DMS79 treated with DMSO at 0.1 percent for 48 hours (cell line): Measurements from ENCODE around the gene ZNF320.
A peak's percentile ranks its signal among the peaks of the same experiment; 100 is the strongest.
"Not testable (repeated sequence)": the region's sequence is repeated elsewhere in the genome, so short reads cannot be mapped to it uniquely, and the experiment has no call there.

ENCODE experiments used
- DNase-seq: peaks from one replicate; lab custom pipeline; 2025; lab: John Stamatoyannopoulos, UW

ZNF320 gene

DNA sequence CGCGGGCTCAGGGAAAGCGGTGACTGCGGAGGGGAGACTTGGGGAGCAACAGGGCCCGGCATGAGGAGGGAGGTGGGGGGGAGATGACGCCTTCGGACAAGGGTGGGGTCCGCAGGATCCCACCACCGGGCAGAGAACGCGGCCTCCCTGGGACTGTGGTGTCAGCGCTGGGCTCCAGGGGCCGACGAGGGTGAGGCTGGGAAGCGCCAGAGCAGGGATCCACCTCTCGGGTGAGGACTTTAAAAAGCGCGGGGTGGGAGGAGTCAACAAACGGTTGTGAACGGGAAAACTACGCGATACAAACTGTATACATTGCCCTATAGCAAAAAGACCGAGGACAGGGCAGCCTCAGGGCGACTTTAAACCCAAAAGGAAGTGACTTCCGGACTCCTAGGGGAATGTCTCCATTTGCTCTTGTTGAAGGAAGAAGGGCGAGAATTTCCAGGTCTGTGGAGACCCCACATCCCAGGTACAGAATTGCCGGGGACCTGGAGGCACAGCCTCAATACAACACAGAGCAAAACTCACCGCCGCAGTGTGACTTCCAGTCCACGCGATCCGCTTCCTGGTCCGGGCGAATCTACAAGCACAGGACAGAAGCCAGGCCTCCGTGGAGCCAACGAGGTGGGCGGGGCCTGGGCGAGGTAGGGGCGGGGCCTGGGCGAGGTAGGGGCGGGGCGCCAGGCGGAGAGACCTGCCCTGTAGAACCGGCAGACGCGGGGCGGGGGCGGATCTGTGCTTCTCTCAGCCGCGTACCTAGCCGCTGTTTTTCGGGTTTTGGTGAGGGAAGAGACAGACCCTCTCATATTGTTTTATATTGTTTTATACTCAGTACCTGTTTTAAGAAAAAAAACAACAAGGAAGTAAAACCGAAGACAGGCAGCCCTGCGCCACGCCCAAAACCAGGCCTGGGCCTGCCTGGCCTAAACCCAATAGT lies 25.7 kb upstream of the ZNF320 start, which contains the start of gene ZNF888:
Gene ZNF888 (minus strand): TSS at position 588 of the 937 bp plus-strand sequence. CDS start 5,555 bp downstream, outside the sequence.
- peak; percentile 79 for DNase-seq

DNA sequence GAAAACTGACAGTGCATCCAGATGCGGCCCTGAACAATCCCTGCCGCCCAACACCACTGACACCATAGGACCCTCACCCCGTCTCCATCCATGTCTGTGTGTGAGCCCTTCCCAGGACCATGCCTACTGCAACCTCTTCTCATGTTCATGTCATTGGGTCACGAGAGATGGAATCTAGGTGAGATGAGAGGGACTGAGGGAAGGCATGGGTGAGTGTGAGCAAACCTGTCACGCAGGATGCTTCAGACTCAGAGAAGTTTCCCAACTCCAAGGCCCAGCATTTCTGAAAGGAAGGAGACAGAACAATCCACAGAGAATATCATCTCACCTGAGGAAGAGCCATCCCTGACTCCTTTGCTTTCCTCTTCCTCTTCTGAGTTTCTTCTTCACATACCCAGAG lies 20.1 kb upstream of the ZNF320 start:
- no peak for DNase-seq

- DNase-seq = no peak
Observed at GRCh38 chr19:52910648-52911047, 13.2 kb upstream of the ZNF320 start.

GRCh38 chr19:52904052-52904780 lies 6.8 kb upstream of the ZNF320 start:
- DNase-seq = not testable (repeated sequence)

DNA sequence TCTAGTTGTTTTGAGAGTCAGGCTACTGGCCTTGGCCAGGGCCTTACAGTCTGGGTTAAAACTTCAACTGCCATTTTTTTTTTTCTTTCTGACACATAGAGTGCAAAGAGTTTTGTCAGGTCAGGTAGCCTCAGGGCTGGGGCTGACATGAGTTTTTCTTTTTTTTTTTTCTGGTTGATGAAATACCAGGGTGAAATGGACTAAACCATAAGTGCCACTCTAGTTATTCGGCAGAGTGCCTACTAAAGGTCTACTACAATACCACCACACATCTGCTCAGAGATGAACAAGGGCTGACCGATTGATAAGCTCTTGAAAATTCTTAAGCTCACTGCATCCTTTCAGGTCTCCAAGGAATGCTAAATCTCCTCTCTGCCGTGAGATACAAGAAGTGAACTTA lies 4.4 kb upstream of the ZNF320 start:
- DNase-seq = no peak

GRCh38 chr19:52898596-52898995 lies 1.2 kb upstream of the ZNF320 start:
- not testable (repeated sequence) for DNase-seq

GRCh38 chr19:52898101-52898500 lies 666 bp upstream of the ZNF320 start:
- DNase-seq = no peak

GRCh38 chr19:52896431-52897137 lies 851 bp downstream of the ZNF320 start:
- DNase-seq = peak; percentile 35

- DNase-seq = no peak
Observed at GRCh38 chr19:52891336-52891735, 6.1 kb downstream of the ZNF320 start.

- DNase-seq = no peak
Observed at GRCh38 chr19:52889931-52890330, 7.5 kb downstream of the ZNF320 start.

GRCh38 chr19:52889076-52889475 lies 8.4 kb downstream of the ZNF320 start:
- DNase-seq = no peak

DNA sequence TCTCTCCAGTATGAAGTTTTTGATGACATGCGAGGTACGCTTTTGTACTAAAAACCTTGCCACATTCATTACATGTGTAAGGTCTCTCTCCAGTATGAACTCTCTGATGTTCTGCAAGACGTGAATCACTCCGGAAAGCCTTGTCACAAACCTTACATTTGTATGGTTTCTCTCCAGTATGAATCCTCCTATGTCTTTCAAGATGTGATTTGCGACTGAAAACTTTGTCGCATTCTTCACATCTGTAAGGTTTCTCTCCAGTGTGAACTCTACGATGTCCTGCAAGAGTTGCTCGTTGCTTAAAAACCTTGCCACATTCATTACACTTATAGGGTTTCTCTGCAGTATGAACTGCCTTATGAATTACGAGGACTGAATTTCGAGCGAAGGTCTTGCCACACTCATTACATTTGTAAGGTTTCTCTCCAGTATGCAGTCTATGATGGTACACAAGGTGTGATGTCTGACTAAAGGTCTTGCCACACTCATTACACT lies 16.5 kb downstream of the ZNF320 start:
- no peak for DNase-seq

GRCh38 chr19:52872996-52873395 lies 24.4 kb downstream of the ZNF320 start:
- not testable (repeated sequence) for DNase-seq

DNA sequence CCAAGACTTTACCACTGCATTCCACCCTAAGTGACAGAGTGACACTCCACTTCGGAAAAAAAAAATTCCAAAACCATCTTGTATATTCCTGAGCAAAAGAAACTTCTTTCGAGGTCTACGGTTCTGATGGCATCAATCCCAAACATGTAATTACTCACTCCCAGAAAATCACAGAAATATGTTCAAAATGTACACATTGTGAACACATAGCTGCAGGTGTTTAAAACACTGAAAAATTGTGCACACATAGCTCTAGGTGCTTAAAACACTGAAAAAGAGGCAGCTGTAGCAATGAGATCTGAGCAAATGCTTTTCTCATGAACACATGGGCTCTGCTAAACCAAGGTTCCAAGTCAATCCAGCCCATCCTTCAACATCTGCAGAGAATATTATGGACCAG lies 26.0 kb downstream of the ZNF320 start:
- no peak for DNase-seq

GRCh38 chr19:52868031-52868430 lies 29.4 kb downstream of the ZNF320 start:
- not testable (repeated sequence) for DNase-seq

- DNase-seq = peak; percentile 33
Observed at GRCh38 chr19:52857378-52858191, 39.9 kb downstream of the ZNF320 start, which contains the start of gene ZNF468. Gene ZNF468 (minus strand): TSS chr19:52857619. CDS start chr19:52854272, 3,347 bp downstream.

DNA sequence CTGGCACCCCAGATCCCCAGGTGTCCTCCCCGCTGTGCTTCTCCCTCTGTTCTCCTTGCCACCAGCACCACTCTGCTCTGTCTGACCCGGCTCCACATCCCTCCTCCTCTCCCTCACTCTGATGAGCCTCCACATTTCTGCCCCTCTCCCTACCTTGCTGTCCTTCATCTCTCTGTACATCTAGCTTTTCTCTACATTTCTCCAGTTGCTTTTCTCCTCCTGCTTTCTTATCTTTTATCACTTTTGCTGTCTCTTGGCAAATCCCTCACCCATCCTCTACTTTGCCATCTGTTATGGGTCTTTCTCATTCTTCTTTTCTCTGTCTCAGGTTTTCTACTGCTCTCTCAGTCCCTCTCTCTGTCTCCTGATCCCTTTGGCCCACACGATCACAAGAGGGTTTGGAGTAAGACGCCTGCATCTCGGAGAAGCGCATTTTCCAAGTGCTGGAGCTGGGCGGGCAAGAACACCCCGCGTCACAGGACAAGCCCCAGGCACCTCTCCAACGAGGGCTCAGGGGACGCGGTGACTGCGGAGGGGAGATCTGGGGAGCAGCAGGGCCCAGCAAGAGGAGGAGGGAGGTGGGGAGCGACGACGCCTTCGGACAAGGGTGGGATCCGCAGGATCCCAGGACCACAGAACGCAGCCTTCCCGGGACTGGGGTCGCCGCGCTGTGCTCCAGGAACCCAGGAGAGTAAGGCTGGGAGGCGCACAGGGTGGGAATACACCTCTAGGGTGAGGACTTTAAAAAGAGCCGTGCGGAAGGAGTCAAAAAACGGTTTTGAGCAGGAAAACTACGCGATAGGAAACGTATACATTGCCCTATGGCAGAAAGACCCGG lies 40.7 kb downstream of the ZNF320 start:
- not testable (repeated sequence) for DNase-seq
